Astrocyte (in vitro differentiated cells and primary cell): ENCODE data around the gene COL5A1.

Experiments
- CTCF ChIP-seq: IDR thresholded peaks from 2 replicates; pipeline ENCODE4 v1.5.1; 2011; ENCODE audit warnings: low read depth, mild to moderate bottlenecking, inconsistent platforms, low read length, moderate library complexity; ENCODE audit not compliant: insufficient read depth
- EZH2 ChIP-seq: IDR thresholded peaks from 2 replicates; pipeline ENCODE4 v1.6.1; 2012; ENCODE audit warnings: mild to moderate bottlenecking, low read length, inconsistent platforms; ENCODE audit not compliant: insufficient read depth

GRCh38 chr9:134614256-134614655 lies 27.3 kb upstream of the COL5A1 start:
- TF ChIP-seq EZH2 (no peak), CTCF (no peak)
